GM12872 (cell line): Measurements from ENCODE around the gene ADORA2B.

ENCODE experiments used
- CTCF ChIP-seq: IDR thresholded peaks from 3 replicates; pipeline ENCODE4 v1.5.1; 2011; ENCODE audit warnings: low read depth, mild to moderate bottlenecking, low read length, moderate library complexity; ENCODE audit not compliant: insufficient read depth

ADORA2B gene

GRCh38 chr17:15951368-15952047, 6.6 kb downstream of the ADORA2B start:
- TF ChIP-seq CTCF = no peak

GRCh38 chr17:15952048-15952532, 7.2 kb downstream of the ADORA2B start:
- no peak for TF ChIP-seq CTCF

- TF ChIP-seq CTCF = no peak
These were observed 8.2 kb downstream of the ADORA2B start for GRCh38 chr17:15952916-15953790.

GRCh38 chr17:15954222-15954621, 9.3 kb downstream of the ADORA2B start:
- TF ChIP-seq CTCF = no peak

- TF ChIP-seq CTCF = no peak
These were observed 11.0 kb downstream of the ADORA2B start for GRCh38 chr17:15955793-15956541.

GRCh38 chr17:15957206-15957605, 12.3 kb downstream of the ADORA2B start:
- TF ChIP-seq CTCF = no peak
